IPS DF 4.7 (cell line): Measurements from ENCODE around the gene RCAN1.
A peak's percentile ranks its signal among the peaks of the same experiment; 100 is the strongest.

Experiments used
- DNase-seq: peaks from one replicate; pipeline ENCODE4 v3.0.0-alpha.2; 2013; ENCODE audit warnings: low spot score; ENCODE audit errors: extremely low read depth

RCAN1 gene

DNA sequence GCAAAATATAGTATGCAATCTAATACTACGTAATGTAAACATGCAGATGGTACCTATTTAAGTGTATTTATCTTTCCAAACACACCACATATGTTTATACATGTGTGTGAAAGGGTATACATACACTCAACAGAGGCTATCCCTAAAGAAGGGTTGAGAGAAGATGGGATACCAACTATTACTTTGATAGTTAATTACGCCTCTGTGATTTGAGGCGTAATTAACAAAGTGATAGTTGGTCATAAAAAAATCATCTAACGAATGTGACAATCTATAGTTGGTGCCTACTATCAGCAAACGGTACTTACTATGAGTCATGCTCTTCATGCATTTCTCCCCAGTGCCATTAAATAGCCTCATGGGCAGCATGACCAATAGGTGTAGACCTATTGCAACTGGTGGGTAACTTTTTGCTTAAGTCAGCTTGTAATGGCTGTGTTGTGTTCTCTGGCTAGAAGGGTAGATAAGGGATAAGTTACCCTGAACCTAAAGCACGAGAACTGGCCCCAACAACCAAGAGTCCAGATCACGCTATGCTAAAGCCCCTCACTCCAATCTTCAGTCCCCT, 15.3 kb downstream of the RCAN1 start:
- DNase-seq, result no peak

GRCh38 chr21:34598931-34599400, 15.9 kb downstream of the RCAN1 start:
- DNase-seq, result no peak

- no peak for DNase-seq
Observed at GRCh38 chr21:34597406-34597805, 17.5 kb downstream of the RCAN1 start.

- no peak for DNase-seq
Observed at GRCh38 chr21:34596561-34597271, 18.2 kb downstream of the RCAN1 start.

DNA sequence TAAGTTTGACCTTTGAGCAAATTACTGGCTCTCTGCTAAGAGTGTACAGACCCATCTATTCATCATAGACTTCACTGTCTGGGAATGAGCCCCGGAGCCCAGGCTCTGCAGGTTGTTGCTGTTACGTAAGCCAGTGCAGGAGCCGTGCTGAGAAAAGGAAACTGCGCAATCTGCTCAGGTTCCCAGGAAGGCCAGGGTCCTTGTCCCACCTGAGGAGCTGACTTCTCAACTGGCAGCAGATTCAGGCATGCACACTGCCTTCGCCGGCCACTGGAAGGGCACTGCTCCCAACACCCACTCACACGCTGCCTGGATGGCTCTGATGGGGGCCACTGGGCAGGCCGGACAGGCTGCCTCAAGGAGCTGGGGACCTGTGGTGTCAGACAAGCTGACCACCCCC, 19.5 kb downstream of the RCAN1 start:
- no peak for DNase-seq

GRCh38 chr21:34594566-34595234, 20.2 kb downstream of the RCAN1 start:
- no peak for DNase-seq

- no peak for DNase-seq
Observed at GRCh38 chr21:34593954-34594531, 20.9 kb downstream of the RCAN1 start.

GRCh38 chr21:34593423-34593822, 21.5 kb downstream of the RCAN1 start:
- no peak for DNase-seq

DNA sequence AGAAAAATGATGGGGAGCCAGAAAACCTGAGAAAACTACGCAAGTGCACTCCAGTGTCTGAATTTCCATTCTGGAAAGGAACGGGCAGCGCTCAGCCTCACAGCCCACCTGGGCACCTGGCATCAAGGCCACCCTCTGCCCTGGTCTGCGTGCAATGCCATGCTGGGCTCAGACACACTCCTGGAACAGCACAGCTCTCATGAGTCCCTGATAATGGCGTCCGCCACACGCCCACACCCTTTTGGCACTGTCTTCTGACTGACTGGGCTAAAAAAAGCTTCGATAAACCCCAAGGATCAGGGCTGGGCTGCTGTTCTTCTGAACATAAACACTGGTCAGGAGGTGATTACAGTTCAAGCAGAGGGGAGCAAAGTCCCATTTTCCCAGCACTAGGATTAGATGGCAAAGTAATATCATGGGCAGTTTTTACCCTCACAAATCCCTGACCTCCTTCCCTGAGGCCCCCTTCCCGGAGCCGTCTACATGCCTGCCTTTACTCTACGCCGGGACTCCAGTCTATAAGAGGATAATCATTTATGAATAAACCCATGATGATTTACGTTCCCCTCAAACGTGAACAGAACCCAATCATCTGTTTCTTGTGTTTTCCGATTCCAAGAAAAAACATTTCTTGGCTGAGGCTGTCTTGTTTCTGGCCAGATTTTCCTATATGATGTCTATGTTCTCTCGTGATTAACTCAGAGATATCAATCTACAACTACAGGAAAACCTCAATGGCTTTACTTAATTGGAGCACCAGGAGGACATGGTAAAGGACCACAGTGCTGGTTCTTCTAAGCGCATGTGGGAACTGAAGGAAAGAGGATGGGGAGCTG, 22.6 kb downstream of the RCAN1 start:
- DNase-seq, result no peak

DNA sequence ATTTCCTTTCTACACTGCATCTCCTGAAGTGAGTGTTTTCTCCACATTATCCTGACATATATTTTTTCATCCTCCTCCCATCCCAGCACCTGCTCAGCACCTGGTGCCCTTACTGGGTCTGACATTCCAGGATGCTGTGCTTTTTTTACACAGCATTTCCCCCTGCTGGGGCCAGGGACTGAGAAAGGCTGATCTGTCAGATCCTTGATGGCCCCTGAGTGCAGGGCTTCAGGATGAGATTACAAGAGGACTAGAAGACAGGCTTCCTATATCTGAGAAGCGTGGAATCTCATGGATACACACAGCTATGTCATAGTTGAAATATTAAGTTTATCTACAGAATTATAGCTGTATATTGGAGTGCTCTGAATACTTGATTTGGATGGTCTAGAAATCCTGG, 24.4 kb downstream of the RCAN1 start:
- no peak for DNase-seq

DNA sequence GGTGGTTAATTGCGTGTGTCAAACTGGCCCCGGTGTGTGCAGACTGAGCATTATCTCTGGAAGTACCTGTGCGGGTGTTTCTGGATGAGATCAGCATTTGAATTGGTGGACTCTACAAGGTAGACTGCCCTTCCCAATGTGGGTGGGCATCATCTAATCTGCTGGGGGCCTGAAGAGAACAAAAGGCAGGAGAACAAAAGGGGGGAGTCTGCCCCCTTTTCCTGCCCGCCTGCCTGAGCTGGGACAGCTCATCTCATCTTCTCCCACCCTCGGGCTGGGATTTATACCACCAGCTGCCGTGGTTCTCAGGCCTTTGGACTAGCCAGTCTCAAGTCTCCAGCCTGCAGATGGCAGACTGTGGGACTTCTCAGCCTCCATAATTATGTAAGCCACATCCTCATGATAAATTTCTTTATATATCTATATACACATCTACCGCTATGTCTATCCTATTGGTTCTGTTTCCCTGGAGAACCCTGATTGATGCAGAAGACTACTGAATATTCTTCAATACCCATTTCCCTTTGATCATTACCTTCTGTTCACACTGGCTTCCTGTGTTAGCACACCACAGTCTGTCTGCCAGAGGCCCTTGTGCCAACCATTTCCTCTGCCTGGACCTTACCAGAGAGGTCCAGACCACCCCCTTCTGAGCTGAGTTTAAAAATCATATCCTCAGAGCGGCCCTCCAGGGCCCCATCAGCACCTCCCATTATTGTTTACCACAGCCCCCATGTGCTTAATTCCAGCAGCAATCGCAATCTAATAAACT, 25.2 kb downstream of the RCAN1 start:
- no peak for DNase-seq

GRCh38 chr21:34583926-34584563, 30.9 kb downstream of the RCAN1 start:
- DNase-seq, result no peak

DNA sequence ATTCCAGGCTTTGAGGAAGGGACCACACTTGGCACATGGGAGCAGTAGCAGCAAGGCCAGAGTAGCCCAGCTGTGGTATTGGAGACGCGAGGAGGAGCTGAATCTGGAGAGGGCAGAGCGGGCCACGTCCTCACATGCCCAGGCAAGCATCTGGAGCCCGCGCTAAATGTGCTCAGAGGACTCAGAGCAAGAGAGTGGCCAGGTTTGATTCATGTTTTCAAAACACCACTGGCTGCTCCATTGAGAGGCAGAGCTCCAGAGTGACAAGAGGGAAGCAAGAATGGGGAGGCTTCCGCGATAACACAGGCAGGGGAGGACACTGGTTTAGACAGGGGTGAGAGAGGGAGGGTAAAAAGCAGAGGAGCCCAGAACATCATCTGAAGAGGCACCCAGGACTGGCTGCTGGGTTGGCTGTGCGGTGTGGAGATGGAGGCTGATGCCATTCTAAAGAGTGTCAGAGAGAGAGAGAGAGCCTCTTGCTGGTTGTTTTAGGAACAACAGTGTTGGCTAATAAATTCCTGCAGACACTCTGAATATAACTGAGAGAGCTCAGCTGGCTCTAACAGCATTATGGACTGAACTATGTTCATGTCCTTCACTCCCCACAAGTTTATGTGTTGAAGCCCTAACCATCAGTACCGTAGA, 32.3 kb downstream of the RCAN1 start:
- peak; percentile 22 for DNase-seq

DNA sequence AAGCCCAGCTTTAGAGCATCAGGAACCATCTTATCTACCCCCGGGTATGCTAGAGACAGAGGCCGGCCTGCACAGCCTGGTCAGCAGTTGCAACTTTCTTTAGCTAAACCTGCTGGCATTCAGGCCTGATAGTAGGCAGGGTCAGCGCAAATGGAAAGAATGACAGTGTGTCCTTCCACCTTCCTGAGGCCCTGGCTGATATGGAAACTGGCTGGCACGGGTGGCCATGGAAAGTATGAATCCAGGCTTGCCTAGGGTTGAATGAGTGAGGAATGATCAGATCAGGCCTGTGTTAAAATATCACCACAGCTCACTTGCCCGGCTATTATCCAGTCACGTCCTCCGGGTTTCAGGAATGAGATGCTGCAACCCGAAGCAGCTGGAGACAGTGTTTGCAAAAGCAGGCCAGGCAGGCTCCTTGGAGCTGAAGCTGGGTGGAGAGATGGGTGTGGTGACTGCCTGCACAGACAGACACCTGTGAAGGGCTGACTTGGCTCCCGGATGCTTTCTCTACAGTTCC, 34.7 kb downstream of the RCAN1 start:
- no peak for DNase-seq

GRCh38 chr21:34579411-34579810, 35.5 kb downstream of the RCAN1 start:
- no peak for DNase-seq

GRCh38 chr21:34576041-34576511, 38.8 kb downstream of the RCAN1 start:
- DNase-seq, result no peak

DNA sequence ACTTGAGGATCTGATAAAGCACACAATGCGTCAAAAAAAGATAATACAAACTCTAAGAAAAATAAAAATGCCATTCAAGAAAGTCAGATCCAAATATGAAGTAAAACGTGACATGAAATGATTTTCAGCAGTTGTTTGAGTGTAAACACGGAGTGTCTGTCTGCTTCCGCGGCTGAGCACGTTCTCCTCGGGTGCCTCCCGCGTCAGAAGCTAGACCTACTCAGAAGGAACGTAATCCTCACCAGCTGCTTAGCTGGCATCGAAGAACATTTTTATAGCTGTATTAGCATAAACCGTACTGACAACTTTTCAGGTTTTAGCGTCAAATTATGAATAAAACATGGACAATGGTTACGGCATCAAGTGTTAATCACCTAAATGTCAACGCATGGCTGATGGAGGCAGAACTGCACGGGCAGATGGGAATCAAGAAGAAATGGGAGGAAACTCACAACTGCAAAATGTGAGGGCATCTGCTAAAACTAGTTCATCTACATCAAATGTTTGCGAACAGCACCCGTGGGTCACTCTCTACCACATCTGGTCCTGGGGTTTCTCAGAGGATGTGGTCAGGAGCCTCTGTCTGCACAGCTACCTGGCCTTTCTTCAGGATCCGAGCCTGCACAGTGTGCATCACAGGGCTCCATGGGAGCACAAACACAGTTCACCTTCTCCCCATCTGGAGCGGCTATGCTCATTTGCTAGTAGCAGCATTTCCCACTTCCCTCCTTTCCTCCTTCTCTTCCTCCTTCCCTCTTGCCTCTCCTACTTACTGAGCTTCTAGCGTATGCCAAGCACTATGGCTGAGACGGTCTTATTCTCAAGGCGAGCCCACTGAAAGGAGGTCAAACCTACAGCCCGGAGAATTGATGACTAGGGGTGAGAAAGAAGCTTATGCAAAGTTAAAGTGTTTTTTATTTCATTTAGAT, 40.0 kb downstream of the RCAN1 start:
- no peak for DNase-seq

DNA sequence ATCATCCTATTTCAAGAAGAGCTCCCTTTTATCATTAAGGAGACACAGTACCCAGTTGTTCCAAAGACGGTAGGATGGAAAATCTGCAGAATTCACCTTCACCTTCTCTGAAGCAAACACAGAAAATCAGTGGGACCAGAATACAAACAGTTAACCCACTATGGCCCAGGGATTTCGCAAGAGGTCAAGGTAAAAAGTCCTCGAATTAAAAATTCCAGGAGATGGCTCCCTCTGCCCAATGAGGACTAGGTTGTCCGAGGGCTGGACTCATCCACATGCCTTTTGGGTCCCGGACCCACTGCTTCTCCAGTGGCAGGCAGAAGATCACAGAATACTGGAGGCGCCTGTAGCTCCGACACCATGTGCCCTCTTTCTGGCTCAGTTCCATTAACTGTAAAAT, 42.9 kb downstream of the RCAN1 start:
- DNase-seq, result no peak
